Liver (tissue), 3 donors: ENCODE measurements around the gene NOS1.

Experiments
- CTCF ChIP-seq: fragments of 150-350 bp; IDR thresholded peaks from 2 replicates; pipeline ENCODE4 v1.5.1; 2017; ENCODE audit warnings: improper control_type of control experiment, low read depth, low read length; ENCODE audit not compliant: missing input control
- GABPA ChIP-seq, 2 donors: IDR thresholded peaks in 1 of 2; conservative IDR thresholded peaks in 1 of 2; 2 replicates each; pipeline ENCODE4 v1.6.1; 2016; ENCODE audit warnings: antibody characterized with exemption in 2 of 2, mild to moderate bottlenecking in 1 of 2, moderate library complexity in 1 of 2
- HNF4G ChIP-seq: IDR thresholded peaks from 2 replicates; pipeline ENCODE4 v1.6.1; 2016; ENCODE audit warnings: antibody characterized with exemption
- RAD21 ChIP-seq, 2 donors: IDR thresholded peaks; 2 replicates each; pipeline ENCODE4 v1.6.1; 2016; ENCODE audit warnings: antibody characterized with exemption in 2 of 2, mild to moderate bottlenecking in 2 of 2
- TAF1 ChIP-seq: conservative IDR thresholded peaks from 2 replicates; pipeline ENCODE4 v1.6.1; 2016; ENCODE audit warnings: antibody characterized with exemption, mild to moderate bottlenecking
- YY1 ChIP-seq: IDR thresholded peaks from 2 replicates; pipeline ENCODE4 v1.6.1; 2016; ENCODE audit warnings: antibody characterized with exemption, mild to moderate bottlenecking
- donor health status: healthy.
- donor health status: healthy.

- TF ChIP-seq CTCF = no peak
- TF ChIP-seq TAF1 = no peak
- no peak for TF ChIP-seq RAD21 (IDR thresholded peaks at IDR 0.05)
- TF ChIP-seq HNF4G = no peak
- TF ChIP-seq YY1 = no peak
- TF ChIP-seq GABPA (IDR thresholded peaks at IDR 0.05 in 1 of 2, conservative IDR thresholded peaks at IDR 0.05 in 1 of 2) = no peak
Observed at GRCh38 chr12:117409286-117409685, 47.9 kb upstream of the NOS1 start.
